Parathyroid adenoma (tissue), 2 donors: ENCODE measurements around the gene LGR5.

ENCODE experiments used
- H2AFZ ChIP-seq: fragments of 300-600 bp; sonication (generic); one replicate; pipeline ENCODE4 v1.7.0; 2017; ENCODE audit warnings: antibody characterized with exemption, mild to moderate bottlenecking
- H3K27ac ChIP-seq: fragments of 300-600 bp; sonication (generic); one replicate; pipeline ENCODE4 v1.7.0; 2017
- H3K27me3 ChIP-seq: fragments of 300-600 bp; sonication (generic); one replicate; pipeline ENCODE4 v1.7.0; 2017; ENCODE audit warnings: low read length; ENCODE audit not compliant: control insufficient read depth, insufficient read depth
- H3K36me3 ChIP-seq: fragments of 300-600 bp; sonication (generic); one replicate; pipeline ENCODE4 v1.7.0; 2017; ENCODE audit warnings: low read length; ENCODE audit not compliant: control insufficient read depth, insufficient read depth
- H3K4me1 ChIP-seq: fragments of 300-600 bp; sonication (generic); one replicate; pipeline ENCODE4 v1.7.0; 2017; ENCODE audit warnings: control low read depth
- H3K4me2 ChIP-seq: fragments of 300-600 bp; sonication (generic); one replicate; pipeline ENCODE4 v1.7.0; 2017; ENCODE audit warnings: low read length
- H3K4me3 ChIP-seq: fragments of 300-600 bp; sonication (generic); one replicate; pipeline ENCODE4 v1.7.0; 2017; ENCODE audit warnings: low read depth, low read length
- H3K79me2 ChIP-seq: fragments of 300-600 bp; sonication (generic); one replicate; pipeline ENCODE4 v1.7.0; 2017; ENCODE audit warnings: control low read depth
- H3K9ac ChIP-seq: fragments of 300-600 bp; sonication (generic); one replicate; pipeline ENCODE4 v1.7.0; 2017; ENCODE audit warnings: mild to moderate bottlenecking
- H3K9me3 ChIP-seq: fragments of 300-600 bp; sonication (generic); one replicate; pipeline ENCODE4 v1.7.0; 2017; ENCODE audit warnings: low read length; ENCODE audit not compliant: control insufficient read depth
- TF ChIP-seq, protein P1 (sequence below): fragments of 300-600 bp; sonication (generic); IDR thresholded peaks from one replicate; pipeline ENCODE4 v1.7.0; 2017; ENCODE audit warnings: antibody characterized with exemption, mild to moderate bottlenecking
- donor health status: primary hyperparathyroidism.

Gene LGR5

DNA sequence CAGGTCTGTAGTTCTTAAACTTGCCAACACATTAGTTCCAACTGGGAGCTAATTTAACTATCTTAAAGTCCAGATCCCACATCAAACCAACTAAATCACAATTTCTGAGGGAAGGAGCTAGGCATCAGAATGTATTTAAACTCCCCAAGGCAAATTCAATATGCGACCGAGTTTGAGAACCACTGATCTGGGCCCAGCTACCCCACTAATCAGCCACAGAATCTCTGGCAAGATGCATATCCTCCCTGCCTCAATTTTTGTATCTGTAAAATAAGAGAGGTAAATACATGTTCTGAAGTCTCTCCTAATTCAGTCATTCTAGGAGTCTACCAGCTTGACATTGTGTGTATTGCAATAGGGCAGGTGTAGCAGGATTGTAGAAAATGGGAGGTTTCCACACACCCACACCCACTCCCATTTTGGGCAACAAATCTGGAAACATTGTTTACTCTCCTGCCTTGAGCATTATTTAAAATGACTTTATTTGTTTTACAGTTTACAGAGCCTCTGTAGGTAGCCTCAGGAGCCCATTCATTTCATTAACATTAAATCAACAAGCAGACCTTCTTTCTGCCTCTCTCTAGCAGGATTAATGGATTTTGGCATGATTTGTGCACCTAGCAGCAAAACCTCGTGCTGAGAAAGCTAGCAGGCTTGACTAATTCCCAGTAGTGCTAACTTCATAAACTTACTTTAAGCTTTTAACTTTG, 15.6 kb downstream of the LGR5 start:
- Histone ChIP-seq H3K4me1 (no peaks in the 10 kb centered on the region), H3K9ac (no peak overlapping the region), H2AFZ (no peak overlapping the region)

DNA sequence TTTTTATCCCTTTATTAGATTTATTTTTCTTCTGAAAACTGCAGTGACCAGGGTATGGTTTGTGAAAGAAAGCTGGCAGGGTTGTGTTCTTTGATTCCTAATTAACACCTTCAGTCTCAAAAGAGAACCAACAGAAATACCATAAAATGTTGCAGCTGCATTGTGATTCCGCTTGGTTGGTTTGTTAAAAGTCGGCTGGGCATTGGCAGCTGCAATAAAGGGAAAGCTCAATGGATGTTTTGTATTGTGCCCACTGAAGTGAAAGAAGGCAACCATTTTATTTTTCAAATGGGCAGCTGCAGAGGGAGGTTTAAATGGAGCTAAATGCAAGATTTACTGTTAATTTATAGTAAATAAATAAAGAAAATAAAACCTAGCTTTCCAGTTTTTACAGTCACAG, 16.7 kb downstream of the LGR5 start:
- H3K4me3 ChIP-seq, result no peak overlapping the region
- TF ChIP-seq, protein P1, sequence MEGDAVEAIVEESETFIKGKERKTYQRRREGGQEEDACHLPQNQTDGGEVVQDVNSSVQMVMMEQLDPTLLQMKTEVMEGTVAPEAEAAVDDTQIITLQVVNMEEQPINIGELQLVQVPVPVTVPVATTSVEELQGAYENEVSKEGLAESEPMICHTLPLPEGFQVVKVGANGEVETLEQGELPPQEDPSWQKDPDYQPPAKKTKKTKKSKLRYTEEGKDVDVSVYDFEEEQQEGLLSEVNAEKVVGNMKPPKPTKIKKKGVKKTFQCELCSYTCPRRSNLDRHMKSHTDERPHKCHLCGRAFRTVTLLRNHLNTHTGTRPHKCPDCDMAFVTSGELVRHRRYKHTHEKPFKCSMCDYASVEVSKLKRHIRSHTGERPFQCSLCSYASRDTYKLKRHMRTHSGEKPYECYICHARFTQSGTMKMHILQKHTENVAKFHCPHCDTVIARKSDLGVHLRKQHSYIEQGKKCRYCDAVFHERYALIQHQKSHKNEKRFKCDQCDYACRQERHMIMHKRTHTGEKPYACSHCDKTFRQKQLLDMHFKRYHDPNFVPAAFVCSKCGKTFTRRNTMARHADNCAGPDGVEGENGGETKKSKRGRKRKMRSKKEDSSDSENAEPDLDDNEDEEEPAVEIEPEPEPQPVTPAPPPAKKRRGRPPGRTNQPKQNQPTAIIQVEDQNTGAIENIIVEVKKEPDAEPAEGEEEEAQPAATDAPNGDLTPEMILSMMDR, result no peak
- H3K27ac ChIP-seq, result no peak overlapping the region

More for the DNA sequence above, 15.6 kb downstream of the LGR5 start:
- H3K36me3 ChIP-seq, result no peaks in the 10 kb centered on the region
- no peaks in the 10 kb centered on the region for H3K9me3 ChIP-seq
- H3K27ac ChIP-seq, result no peak overlapping the region
- no peak overlapping the region for H3K4me3 ChIP-seq
- H3K27me3 ChIP-seq, result no peaks in the 10 kb centered on the region
- no peaks in the 10 kb centered on the region for H3K79me2 ChIP-seq
- H3K4me2 ChIP-seq, result no peak overlapping the region
- TF ChIP-seq, protein P1, result no peak

DNA sequence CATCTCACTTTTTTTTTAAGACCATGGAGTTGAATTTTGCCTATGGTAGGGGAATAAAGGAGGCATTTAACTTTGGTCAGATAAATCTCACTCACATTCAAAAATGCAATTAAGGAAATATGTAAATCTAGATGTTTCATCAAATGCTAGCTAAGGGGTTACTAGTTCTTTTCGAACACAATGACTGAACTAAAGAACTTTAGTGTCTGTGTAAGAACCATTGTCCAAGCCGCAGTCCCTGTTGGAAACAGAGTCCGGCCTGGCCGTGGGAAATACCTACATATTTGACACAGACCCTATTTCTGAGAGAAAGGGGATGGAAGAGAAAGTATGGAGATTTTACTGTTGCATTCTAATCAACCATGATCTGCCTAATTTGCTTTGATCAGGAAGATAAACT, 17.4 kb downstream of the LGR5 start:
- Histone ChIP-seq H3K4me3 (no peak overlapping the region), H3K79me2 (no peaks in the 10 kb centered on the region), H3K9ac (no peak overlapping the region), H3K27me3 (no peaks in the 10 kb centered on the region), H3K9me3 (no peaks in the 10 kb centered on the region), H2AFZ (no peak overlapping the region), H3K36me3 (no peaks in the 10 kb centered on the region), H3K4me2 (no peak overlapping the region), H3K4me1 (no peaks in the 10 kb centered on the region), H3K27ac (no peak overlapping the region)
- TF ChIP-seq, protein P1, result no peak

More for the DNA sequence above, 16.7 kb downstream of the LGR5 start:
- Histone ChIP-seq H3K9ac (no peak overlapping the region), H3K27me3 (no peaks in the 10 kb centered on the region), H3K9me3 (no peaks in the 10 kb centered on the region), H2AFZ (no peak overlapping the region), H3K79me2 (no peaks in the 10 kb centered on the region), H3K36me3 (no peaks in the 10 kb centered on the region), H3K4me1 (no peaks in the 10 kb centered on the region), H3K4me2 (no peak overlapping the region)

DNA sequence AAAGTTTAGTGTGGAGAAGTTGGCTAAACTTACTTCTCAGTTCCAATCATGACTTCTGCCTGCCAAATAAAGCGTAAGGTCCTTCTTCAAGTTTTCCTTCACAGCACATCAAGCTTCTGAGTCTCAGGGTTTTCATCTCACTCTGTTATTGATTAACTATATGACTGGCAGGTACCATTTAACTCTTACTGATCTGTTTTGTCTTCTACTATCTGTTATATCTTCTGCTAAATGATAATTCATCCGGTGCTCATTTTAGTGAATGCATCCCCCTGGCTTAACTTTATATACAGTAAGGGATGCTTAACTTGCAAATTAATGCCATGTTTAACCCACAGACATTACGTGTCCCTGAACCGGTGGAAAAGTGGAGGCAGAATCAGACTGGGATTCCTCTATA, 20.7 kb downstream of the LGR5 start:
- H3K9ac ChIP-seq, result no peak overlapping the region
- no peaks in the 10 kb centered on the region for H3K27me3 ChIP-seq
- H3K4me2 ChIP-seq, result no peak overlapping the region
- H3K79me2 ChIP-seq, result no peaks in the 10 kb centered on the region
- no peak overlapping the region for H3K4me3 ChIP-seq
- H3K9me3 ChIP-seq, result no peaks in the 10 kb centered on the region
- no peaks in the 10 kb centered on the region for H3K36me3 ChIP-seq
- no peaks in the 10 kb centered on the region for H3K4me1 ChIP-seq
- no peak overlapping the region for H3K27ac ChIP-seq
- TF ChIP-seq, protein P1, result no peak
- no peak overlapping the region for H2AFZ ChIP-seq
